ENCODE results near the gene AP2A2.

AP2A2 gene

DNA sequence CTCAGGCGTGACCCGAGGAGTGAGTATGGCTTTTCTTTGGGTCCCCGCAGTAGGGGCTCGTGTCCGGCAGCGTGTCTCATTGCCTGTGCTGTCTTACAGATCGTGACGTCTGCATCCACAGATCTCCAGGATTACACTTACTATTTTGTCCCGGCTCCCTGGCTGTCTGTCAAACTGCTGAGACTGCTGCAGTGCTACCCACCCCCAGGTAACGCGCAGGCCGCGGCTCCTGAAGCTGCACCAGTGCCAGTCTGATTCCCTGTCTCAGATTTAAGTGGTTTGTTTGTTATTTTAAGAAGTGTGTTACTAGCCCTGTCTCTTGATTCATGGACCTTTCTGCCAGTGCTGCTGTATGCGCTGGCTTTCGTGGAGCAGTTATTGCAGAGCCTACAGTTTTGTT lies 58.9 kb downstream of the AP2A2 start:
- no peaks in the 10 kb centered on the region for H3K27me3 ChIP-seq (ENCODE audit: control insufficient read depth, insufficient read depth, low read length)
- no peaks in the 10 kb centered on the region for H3K9me3 ChIP-seq (replicated peaks; ENCODE audit: low read length)
- H3K4me2 ChIP-seq (ENCODE audit: low read length), result no peak overlapping the region
- peaks cover 68% of the 10 kb centered on the region for H3K36me3 ChIP-seq (ENCODE audit: insufficient read depth, low read length)
- H3K9ac ChIP-seq (ENCODE audit: low read depth, low read length), result no peak overlapping the region
- peaks cover 10% of the 10 kb centered on the region for H3K4me1 ChIP-seq (ENCODE audit: control insufficient read depth, insufficient read depth, low read length)
- no peak overlapping the region for H3K4me3 ChIP-seq (ENCODE audit: low read length)

DNA sequence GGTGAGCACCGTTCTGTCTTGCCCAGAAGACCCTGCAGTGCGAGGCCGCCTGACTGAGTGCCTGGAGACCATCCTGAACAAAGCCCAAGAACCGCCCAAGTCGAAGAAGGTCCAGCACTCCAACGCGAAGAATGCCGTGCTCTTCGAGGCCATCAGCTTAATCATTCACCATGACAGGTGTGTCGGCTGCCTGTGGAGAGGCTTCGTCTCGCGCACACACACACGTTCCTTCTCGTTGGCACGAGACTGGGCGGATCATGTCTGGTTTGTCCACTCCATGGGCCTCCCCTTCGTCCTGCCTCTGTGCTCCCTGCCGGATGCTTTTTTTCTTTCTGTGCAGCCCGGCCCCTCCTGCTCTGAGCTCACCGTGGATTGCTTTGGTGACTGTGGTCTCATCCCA lies 59.7 kb downstream of the AP2A2 start:
- Histone ChIP-seq H3K36me3 (ENCODE audit: insufficient read depth, low read length) (peaks cover 70% of the 10 kb centered on the region), H3K4me3 (ENCODE audit: low read length) (no peak overlapping the region), H3K27me3 (ENCODE audit: control insufficient read depth, insufficient read depth, low read length) (no peaks in the 10 kb centered on the region), H3K4me1 (ENCODE audit: control insufficient read depth, insufficient read depth, low read length) (peaks cover 10% of the 10 kb centered on the region), H3K9me3 (replicated peaks; ENCODE audit: low read length) (no peaks in the 10 kb centered on the region), H3K4me2 (ENCODE audit: low read length) (no peak overlapping the region), H3K9ac (ENCODE audit: low read depth, low read length) (no peak overlapping the region)

- Histone ChIP-seq H3K4me1 (ENCODE audit: control insufficient read depth, insufficient read depth, low read length) (peaks cover 6% of the 10 kb centered on the region), H3K9me3 (replicated peaks; ENCODE audit: low read length) (no peaks in the 10 kb centered on the region), H3K36me3 (ENCODE audit: insufficient read depth, low read length) (peaks cover 66% of the 10 kb centered on the region), H3K4me2 (ENCODE audit: low read length) (no peak overlapping the region), H3K4me3 (ENCODE audit: low read length) (no peak overlapping the region), H3K9ac (ENCODE audit: low read depth, low read length) (no peak overlapping the region), H3K27me3 (ENCODE audit: control insufficient read depth, insufficient read depth, low read length) (no peaks in the 10 kb centered on the region)
These were observed 60.2 kb downstream of the AP2A2 start for GRCh38 chr11:985848-986247.

DNA sequence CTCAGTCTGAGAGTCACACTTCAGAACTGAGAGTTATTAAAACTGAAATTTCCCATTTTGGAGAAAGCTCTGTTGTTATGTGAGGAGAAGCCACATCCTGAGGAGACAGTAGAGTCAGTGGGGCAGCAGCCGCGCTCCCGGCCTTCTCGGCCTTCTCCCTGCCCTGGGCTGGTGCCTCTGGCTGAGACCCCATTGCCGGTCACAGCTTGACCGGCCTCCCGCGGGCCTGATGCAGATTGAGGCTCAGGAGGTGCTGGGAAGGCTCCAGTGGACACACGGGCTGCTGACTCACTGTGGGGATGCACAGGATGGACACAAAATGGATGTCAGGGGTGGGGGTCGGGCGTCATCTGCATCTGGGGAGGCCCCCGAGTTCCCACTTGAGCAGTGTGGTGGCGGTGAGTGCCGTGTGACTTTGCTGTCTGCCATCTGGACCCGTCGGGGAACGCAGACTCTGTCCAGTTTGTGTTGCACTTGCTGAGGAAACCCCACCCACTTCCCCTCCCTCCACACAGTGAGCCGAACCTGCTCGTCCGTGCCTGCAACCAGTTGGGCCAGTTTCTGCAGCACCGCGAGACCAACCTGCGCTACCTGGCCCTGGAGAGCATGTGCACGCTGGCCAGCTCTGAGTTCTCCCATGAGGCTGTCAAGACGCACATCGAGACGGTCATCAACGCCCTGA lies 60.7 kb downstream of the AP2A2 start:
- H3K9ac ChIP-seq (ENCODE audit: low read depth, low read length), result no peak overlapping the region
- no peak overlapping the region for H3K4me3 ChIP-seq (ENCODE audit: low read length)
- peaks cover 62% of the 10 kb centered on the region for H3K36me3 ChIP-seq (ENCODE audit: insufficient read depth, low read length)
- H3K4me2 ChIP-seq (ENCODE audit: low read length), result no peak overlapping the region
- no peaks in the 10 kb centered on the region for H3K27me3 ChIP-seq (ENCODE audit: control insufficient read depth, insufficient read depth, low read length)
- peaks cover under 1% of the 10 kb centered on the region for H3K4me1 ChIP-seq (ENCODE audit: control insufficient read depth, insufficient read depth, low read length)
- no peaks in the 10 kb centered on the region for H3K9me3 ChIP-seq (replicated peaks; ENCODE audit: low read length)

DNA sequence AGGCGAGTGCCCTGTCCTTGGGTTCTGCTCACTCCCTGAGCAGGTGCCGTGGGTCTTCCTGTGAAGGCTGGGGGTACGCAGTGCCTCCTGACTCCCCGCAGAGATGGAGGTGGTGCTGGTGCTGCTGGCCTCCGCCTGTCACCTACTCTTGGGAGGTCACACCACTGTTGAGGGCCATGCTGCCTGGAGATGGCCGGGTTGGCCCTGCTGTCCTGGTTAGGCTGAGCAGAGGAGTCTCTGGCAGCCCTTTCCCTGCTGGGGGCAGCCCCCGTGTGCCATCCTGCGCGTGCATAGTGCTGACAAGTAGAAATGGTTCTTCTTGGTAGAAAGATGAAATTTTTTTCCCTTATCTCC lies 61.3 kb downstream of the AP2A2 start:
- no peak overlapping the region for H3K9ac ChIP-seq (ENCODE audit: low read depth, low read length)
- peaks cover 60% of the 10 kb centered on the region for H3K36me3 ChIP-seq (ENCODE audit: insufficient read depth, low read length)
- no peaks in the 10 kb centered on the region for H3K4me1 ChIP-seq (ENCODE audit: control insufficient read depth, insufficient read depth, low read length)
- no peak overlapping the region for H3K4me3 ChIP-seq (ENCODE audit: low read length)
- H3K9me3 ChIP-seq (replicated peaks; ENCODE audit: low read length), result no peaks in the 10 kb centered on the region
- no peak overlapping the region for H3K4me2 ChIP-seq (ENCODE audit: low read length)
- no peaks in the 10 kb centered on the region for H3K27me3 ChIP-seq (ENCODE audit: control insufficient read depth, insufficient read depth, low read length)

GRCh38 chr11:987671-988070 lies 62.0 kb downstream of the AP2A2 start:
- no peaks in the 10 kb centered on the region for H3K4me1 ChIP-seq (ENCODE audit: control insufficient read depth, insufficient read depth, low read length)
- no peak overlapping the region for H3K9ac ChIP-seq (ENCODE audit: low read depth, low read length)
- H3K27me3 ChIP-seq (ENCODE audit: control insufficient read depth, insufficient read depth, low read length), result no peaks in the 10 kb centered on the region
- no peaks in the 10 kb centered on the region for H3K9me3 ChIP-seq (replicated peaks; ENCODE audit: low read length)
- no peak overlapping the region for H3K4me2 ChIP-seq (ENCODE audit: low read length)
- peaks cover 61% of the 10 kb centered on the region for H3K36me3 ChIP-seq (ENCODE audit: insufficient read depth, low read length)
- no peak overlapping the region for H3K4me3 ChIP-seq (ENCODE audit: low read length)

- Histone ChIP-seq H3K9me3 (replicated peaks; ENCODE audit: low read length) (no peaks in the 10 kb centered on the region), H3K36me3 (ENCODE audit: insufficient read depth, low read length) (peaks cover 61% of the 10 kb centered on the region), H3K4me3 (ENCODE audit: low read length) (no peak overlapping the region), H3K4me1 (ENCODE audit: control insufficient read depth, insufficient read depth, low read length) (no peaks in the 10 kb centered on the region), H3K4me2 (ENCODE audit: low read length) (no peak overlapping the region), H3K27me3 (ENCODE audit: control insufficient read depth, insufficient read depth, low read length) (no peaks in the 10 kb centered on the region), H3K9ac (ENCODE audit: low read depth, low read length) (no peak overlapping the region)
These were observed 64.4 kb downstream of the AP2A2 start for GRCh38 chr11:990101-990500.

DNA sequence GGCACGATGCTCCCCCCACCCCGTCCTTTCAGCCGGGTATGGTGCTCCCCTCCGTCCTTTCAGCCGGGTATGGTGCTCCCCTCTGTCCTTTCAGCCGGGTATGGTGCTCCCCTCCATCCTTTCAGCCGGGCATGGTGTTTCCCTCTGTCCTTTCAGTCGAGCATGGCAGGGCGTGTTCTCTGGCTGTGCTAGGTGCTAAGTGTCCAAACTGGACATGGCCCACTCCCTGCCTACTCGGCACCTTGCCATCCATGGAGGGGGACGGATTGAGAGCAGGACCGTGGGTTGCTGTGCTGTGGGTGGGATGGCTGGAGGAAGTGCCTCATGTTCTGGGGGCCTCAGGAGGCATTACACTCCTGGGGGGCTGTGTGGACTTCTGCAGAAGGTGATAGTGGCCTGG lies 65.4 kb downstream of the AP2A2 start:
- H3K9me3 ChIP-seq (replicated peaks; ENCODE audit: low read length), result no peaks in the 10 kb centered on the region
- H3K4me1 ChIP-seq (ENCODE audit: control insufficient read depth, insufficient read depth, low read length), result no peaks in the 10 kb centered on the region
- peaks cover 54% of the 10 kb centered on the region for H3K36me3 ChIP-seq (ENCODE audit: insufficient read depth, low read length)
- no peaks in the 10 kb centered on the region for H3K27me3 ChIP-seq (ENCODE audit: control insufficient read depth, insufficient read depth, low read length)
- no peak overlapping the region for H3K4me3 ChIP-seq (ENCODE audit: low read length)
- no peak overlapping the region for H3K9ac ChIP-seq (ENCODE audit: low read depth, low read length)
- H3K4me2 ChIP-seq (ENCODE audit: low read length), result no peak overlapping the region

- Histone ChIP-seq H3K9me3 (replicated peaks; ENCODE audit: low read length) (no peaks in the 10 kb centered on the region), H3K4me3 (ENCODE audit: low read length) (no peak overlapping the region), H3K4me2 (ENCODE audit: low read length) (no peak overlapping the region), H3K36me3 (ENCODE audit: insufficient read depth, low read length) (peaks cover 53% of the 10 kb centered on the region), H3K27me3 (ENCODE audit: control insufficient read depth, insufficient read depth, low read length) (no peaks in the 10 kb centered on the region), H3K9ac (ENCODE audit: low read depth, low read length) (no peak overlapping the region), H3K4me1 (ENCODE audit: control insufficient read depth, insufficient read depth, low read length) (no peaks in the 10 kb centered on the region)
These were observed 66.1 kb downstream of the AP2A2 start for GRCh38 chr11:991711-992307.

- H3K4me1 ChIP-seq (ENCODE audit: control insufficient read depth, insufficient read depth, low read length), result no peaks in the 10 kb centered on the region
- no peak overlapping the region for H3K4me2 ChIP-seq (ENCODE audit: low read length)
- no peaks in the 10 kb centered on the region for H3K27me3 ChIP-seq (ENCODE audit: control insufficient read depth, insufficient read depth, low read length)
- no peaks in the 10 kb centered on the region for H3K9me3 ChIP-seq (replicated peaks; ENCODE audit: low read length)
- peaks cover 53% of the 10 kb centered on the region for H3K36me3 ChIP-seq (ENCODE audit: insufficient read depth, low read length)
- no peak overlapping the region for H3K9ac ChIP-seq (ENCODE audit: low read depth, low read length)
- no peak overlapping the region for H3K4me3 ChIP-seq (ENCODE audit: low read length)
These were observed 66.9 kb downstream of the AP2A2 start for GRCh38 chr11:992577-992976.

DNA sequence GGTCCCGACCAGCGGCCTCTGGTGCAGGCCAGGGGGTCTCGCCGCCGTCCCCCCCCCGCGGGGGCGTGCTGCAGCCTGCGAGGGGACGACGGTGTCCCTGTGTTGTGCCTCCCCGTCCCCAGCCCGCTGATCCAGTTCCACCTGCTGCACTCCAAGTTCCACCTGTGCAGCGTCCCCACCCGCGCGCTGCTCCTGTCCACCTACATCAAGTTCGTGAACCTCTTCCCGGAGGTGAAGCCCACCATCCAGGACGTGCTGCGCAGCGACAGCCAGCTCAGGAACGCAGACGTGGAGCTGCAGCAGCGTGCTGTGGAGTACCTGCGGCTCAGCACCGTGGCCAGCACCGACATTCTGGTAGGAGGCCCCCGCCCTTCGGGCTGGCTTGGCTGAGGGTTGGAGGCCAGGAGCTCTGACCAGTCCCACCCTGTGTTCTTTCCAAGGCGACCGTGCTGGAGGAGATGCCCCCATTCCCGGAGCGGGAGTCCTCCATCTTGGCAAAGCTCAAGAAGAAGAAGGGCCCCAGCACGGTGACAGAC lies 68.0 kb downstream of the AP2A2 start:
- no peaks in the 10 kb centered on the region for H3K4me1 ChIP-seq (ENCODE audit: control insufficient read depth, insufficient read depth, low read length)
- H3K9ac ChIP-seq (ENCODE audit: low read depth, low read length), result no peak overlapping the region
- H3K4me3 ChIP-seq (ENCODE audit: low read length), result no peak overlapping the region
- H3K27me3 ChIP-seq (ENCODE audit: control insufficient read depth, insufficient read depth, low read length), result no peaks in the 10 kb centered on the region
- H3K36me3 ChIP-seq (ENCODE audit: insufficient read depth, low read length), result peaks cover 42% of the 10 kb centered on the region
- no peaks in the 10 kb centered on the region for H3K9me3 ChIP-seq (replicated peaks; ENCODE audit: low read length)
- H3K4me2 ChIP-seq (ENCODE audit: low read length), result no peak overlapping the region

Data from skeletal muscle satellite cell (primary cell).